NCI-H1105 treated with DMSO at 0.1 percent for 48 hours (cell line): Measurements from ENCODE around the gene DLX3.
A peak's percentile ranks its signal among the peaks of the same experiment; 100 is the strongest.
"Not testable (repeated sequence)": the region's sequence is repeated elsewhere in the genome, so short reads cannot be mapped to it uniquely, and the experiment has no call there.

ENCODE experiments used
- DNase-seq: peaks from one replicate; lab custom pipeline; 2025; lab: John Stamatoyannopoulos, UW

The DLX3 gene

DNA sequence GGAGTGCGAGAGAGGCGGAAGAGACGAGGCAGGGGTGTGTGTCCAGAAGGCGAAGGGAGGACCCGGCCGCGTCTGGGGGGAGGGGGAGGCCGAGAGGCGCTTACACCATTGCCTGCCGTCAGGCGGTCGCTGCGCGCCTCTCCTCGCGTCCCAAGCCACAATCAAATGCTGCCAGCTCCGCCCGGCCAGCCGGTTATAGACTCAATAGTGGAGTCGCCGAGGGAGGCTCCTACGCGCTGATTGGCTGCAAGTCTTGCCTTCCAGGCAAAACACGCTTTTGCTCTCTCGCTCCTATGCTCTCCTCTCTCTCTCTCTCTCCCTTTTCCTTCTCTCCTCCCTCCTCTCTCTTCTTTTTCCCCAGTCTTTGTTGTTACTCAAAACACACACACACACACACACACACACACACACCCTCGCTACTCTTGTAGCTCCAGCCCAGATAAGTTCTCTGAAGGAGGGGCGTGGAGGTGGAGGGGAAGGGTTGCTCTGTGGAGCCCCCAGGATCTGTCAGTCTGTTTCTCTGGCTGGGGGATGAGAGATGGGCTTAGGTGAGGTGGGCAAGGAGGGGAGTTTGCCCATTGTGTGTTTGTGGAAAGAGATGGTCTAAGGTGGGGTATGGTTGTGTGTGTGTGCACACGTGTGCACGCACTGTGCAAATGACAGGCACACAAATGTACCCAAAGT, at the start of gene DLX3:
Gene DLX3 (minus strand): TSS at position 170 of the 684 bp plus-strand sequence. CDS start 226 bp downstream, outside the sequence.
- DNase-seq: peak; percentile 82

DNA sequence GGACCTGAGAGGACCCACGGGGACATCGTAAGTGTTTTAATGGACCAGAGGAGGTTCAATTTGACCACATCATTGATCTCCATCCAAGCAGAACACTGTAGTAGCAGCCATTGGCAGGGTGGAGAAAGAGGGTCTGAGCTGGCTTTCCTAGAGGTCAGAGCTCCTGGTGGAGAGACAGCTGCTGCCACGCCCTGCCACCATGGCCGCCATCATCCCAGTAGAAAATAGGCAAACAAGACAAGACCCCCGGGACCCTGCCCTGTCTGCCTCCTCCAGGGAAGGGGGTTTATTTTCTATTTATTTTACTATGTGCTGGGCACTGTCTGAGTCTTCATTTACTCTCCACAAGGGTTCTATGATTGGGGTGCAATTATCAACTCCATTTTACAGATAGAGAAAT, 49.5 kb upstream of the DLX3 start:
- DNase-seq: no peak

DNA sequence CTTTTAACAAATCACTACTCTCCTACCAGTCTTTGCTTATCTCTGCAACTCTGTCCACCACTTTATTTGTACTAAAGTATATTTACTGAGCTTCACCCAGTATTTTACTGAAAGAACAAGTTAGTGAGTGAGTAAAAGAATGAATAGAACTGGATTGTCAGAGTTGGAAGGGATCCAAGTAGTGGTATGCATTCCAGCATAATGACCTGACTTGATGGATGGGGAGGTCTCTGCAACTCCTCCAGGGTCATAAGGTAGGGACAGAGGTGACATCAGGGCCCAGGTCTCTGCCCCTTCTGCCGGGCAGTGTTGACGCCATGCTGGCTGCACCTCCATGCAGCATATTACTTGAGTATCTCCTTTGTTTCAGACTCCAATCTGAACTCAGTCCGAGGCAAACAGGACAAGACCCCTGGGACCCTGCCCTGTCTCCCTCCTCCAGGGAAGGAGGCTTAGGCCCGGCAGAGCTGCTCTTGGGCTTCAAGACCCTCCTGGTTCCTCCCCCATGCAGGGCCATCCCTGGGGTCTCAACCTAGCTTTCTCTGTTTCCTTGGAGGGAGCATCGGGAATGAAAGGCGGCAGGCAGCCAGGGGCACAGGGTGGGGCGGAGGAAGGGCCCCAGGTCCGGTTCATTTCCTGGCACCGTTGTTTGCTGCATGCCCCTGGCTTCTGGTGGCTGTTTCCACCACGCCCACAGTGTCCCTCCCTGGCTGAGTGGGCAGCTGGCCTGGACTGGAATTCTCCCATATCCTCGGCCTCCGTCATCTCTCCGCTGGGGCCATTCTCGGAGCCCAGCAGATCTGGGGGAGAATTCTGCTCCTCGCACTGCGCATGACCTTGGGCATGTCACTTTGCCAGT, 48.5 kb upstream of the DLX3 start:
- no peak for DNase-seq

DNA sequence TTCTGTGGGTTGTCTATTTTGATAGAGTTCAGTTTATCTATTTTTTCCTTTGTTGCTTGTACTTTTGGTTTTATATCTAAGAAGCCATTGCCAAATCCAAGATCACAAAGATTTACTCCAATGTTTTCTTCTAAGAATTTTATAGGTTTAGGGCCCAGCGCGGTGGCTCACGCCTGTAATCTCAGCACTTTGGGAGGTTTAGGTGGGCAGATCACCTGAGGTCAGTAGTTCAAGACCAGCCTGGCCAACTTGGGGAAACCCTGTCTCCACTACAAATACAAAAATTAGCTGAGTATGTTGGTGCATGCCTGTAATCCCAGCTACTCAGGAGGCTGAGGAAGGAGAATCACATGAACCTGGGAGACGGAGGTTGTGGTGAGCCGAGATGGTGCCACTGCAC, 47.2 kb upstream of the DLX3 start:
- no peak for DNase-seq

DNA sequence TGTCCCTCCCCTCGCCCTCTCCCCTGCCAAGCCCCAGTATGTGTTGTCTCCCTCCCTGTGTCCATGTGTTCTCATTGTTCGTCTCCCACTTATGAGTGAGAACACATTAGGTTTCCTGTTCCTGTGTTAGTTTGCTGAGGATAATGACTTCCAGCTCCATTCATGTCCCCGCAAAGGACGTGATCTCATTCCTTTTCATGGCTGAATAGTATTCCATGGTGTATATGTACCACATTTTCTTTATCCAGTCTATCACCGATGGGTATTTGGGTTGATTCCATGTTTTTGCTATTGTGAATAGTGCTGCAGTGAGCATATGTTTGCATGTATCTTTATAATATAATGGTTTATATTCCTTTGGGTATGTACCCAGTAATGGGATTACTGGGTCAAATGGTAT, 45.5 kb upstream of the DLX3 start:
- DNase-seq: not testable (repeated sequence)

DNA sequence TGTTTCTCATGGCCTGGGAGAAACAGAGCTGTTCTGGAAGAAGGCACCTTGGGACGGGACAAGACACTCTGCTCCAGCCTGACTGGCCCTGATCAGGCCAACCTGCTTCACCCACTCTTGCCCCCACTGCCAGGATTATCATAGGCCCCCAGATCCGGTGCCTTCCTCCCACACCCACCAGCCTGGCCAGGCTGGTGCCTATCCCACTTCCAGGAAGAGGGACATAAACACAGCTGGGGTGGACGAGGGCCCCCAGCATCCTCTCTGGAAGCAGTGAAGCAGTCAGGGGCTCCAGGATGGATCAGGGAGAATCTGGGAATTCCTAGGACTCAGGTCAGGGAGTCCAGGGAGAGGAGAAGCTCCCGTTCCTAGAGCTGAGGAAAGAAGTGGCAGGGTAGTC, 44.0 kb upstream of the DLX3 start:
- DNase-seq: no peak

DNA sequence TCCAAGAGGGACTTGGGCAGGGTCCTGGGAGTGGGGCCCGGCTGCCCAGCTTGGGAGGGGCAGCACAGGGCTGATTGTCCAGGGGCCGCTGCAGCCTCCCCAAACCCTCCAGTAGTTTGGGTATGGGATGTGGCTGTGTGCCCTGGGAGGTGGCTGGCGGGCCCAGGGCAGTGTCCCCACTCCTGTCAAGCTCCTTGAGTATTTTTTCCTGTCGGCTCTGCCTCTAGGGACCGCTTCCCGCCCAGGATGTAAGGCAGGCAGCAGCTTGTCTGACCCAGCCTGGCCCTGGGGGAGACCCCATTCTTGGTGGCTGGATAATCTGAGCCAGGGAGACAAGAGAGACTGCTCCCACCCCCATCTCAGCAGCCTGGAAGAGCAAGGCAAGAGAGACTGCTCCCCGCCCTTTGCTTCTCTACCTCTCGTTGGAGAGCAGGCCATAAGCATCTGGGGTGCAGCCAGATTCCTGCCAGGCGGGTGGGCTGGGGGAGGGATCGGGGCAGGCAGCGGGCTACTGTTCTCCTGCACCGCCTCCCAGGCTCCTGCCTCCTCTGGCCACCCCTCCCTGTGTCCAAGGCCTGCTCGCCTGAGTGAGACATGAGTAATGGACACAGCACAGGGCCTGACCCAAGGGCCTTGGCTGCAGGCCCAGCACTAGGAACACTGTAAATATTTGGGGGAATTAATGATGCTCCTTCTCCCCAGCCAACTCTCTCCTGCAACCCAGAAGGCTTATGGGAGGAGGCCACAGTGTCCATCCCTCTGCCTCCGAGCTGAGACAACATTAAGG, 42.5 kb upstream of the DLX3 start:
- DNase-seq: no peak

DNA sequence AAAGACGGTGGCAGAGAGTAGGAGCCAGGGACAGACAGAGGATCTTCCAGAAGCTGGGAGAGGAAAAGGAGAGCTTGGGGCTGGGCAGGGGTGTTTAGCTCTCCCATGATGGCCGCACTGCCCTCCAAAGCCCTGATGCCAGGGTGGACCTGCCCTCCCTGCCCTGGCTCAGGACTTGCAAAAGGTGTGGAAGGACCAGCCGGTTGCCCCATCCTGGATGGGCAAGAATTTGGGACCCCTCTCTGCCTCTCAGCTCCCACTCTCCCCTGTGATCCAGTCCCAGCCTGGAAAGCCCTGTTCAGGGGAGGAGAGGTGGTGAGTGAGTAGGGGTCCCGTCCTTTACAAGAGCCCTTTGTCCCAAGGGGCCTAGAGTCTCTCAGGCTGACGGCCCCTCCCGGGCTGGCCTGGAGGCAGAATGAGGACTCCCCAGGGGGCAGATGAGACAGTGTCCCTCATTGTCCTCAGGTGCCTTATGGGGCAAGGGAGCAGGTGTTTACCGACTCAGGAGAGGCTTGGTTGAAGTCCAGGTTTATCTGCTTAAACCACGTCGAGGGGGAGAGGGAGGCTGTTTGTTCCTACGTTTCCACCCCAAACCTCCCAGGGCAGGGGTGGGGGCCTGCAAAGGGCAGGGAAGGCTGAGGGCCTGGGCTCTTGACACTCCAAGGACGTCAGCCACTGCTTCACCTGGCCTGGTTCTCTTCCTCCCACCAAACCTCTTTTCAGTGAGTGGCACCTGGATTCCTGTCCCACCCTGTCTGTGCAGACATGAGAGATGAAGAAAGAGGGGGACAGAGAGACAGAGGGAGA, 41.6 kb upstream of the DLX3 start:
- no peak for DNase-seq

DNA sequence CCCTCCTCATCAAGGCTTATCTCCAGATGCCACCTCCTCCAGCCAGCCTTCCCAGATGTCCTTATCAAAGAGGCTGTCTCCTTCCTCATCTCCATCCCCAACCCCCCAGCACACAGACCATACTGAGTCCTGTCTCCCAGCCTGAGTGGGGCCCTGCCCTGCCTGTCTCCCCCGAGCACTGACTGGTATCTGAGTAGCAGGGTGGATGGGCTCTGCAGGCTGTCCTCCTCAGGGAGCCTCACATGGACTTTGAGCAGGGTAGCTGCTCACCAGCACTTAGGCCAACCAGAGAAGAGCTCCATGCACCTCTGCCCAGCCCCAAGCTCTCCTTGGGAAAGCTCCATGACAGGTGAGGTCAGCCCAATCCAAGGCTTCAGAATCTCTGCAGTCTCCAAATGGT, 40.9 kb upstream of the DLX3 start:
- no peak for DNase-seq

DNA sequence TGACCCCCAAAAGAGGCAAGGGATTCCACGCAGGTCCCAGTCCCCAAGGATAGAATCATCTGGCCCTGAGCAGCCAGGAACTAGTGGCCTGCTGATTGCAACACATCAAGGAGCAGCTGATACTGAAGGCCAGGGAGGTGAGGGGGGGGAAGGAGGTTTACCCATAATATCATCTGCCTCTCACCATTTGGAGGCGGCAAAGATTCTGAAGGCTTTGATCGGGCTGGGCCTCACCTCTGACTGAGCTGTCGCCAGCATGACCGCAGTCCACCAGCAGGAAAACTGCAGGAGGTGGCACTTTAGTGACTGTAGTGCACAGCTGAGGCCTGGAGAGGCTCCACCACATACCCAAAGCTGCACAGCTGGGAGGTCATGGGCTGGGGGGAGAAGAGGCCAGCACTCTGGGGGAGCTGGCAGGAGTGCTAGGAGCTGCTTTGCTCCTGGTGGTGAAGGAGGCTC, 40.4 kb upstream of the DLX3 start:
- DNase-seq: no peak

DNA sequence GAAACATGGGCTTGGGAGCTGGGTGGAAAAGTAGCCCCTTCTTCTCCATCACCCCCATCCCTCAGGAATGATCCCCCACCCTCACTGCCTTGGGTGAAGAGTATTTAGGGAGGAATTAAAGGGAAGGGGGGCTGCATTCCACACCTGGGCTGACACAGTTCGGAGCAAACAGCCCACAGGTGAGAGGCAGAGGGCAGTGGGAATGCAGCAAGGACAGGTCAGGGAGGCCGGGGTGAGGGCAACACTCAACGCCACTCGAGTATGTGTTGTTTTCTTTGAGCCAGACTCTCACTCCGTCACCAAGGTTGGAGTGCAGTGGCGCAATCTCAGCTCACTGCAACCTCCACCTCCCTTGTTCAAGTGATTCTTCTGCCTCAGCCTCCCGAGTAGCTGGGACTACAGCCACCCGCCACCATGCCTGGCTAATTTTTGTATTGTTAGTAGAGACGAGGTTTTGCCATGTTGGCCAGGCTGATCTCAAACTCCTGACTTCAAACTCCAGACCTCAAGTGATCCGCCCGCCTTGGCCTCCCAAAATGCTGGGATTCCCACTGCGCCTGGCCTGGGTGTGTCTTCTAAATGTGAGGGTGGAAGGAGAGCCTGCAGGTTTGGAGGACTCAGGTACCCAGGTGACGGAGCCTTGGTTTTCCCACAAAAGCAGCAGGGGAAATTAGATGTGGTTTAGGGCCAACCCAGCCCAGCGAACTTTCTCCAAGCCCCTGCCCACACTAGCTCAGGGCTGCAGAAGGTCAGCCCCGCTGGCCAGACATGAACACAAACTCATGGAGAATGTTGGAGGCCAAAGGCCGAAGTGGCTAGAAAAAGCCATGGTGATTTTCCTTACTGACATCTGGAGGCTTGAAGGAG, 39.7 kb upstream of the DLX3 start:
- DNase-seq: no peak

DNA sequence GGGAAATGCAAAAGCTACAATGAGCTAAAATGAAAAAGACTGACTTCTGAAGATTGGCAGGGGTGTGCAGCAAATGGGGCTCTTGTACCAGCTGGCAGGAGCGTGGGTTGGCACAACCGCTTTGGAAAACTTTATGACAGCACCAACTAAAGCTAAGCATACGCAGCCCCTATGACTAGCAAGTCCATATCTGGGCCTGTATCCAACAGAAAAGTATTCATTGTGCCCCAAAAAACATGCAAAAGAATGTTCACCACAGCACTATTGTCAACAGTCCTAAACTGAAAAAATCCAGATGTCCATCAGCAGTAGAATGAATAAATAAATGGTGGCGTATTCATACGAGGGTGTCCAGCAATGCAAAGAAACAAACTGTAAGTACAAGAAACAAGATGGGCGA, 38.3 kb upstream of the DLX3 start:
- no peak for DNase-seq

DNA sequence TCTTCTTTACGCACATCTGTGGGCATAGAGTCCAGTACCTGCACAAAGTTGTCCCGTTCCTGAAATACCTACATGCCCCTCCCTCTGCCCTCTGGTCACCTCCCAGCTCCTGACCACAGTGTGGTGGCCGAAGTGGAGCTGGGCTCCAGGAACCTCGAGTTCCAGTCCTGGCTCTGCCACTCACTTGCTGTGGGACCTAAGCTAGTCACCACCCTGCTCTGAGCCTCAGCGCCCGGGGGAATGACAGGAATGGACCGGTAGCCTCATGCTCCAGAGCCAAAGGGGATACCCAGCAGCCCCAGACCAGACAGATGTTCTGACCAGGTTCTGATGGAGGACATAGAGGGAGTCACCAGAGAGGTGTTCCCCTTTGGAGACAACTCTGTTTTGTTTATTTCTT, 34.2 kb upstream of the DLX3 start:
- DNase-seq: no peak

DNA sequence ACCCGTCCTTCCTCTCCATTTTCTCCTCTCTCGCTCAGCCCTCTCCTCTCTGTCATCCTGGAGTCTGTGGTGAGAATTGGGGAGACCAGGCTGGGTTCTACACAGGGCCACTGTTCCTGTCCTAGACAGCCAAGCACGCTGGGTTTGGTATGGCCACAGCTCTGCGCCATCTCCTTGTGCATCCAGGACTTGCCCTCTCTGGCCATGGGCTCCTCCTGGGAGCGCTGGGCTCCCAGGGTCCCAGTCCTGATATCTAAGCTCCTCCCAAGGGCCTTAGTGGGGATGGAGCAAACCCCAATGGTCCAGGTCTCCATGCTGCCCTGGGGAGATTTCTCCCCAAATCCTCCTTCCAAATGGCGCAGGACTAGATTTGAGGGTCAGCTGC, 33.7 kb upstream of the DLX3 start:
- DNase-seq: no peak

DNA sequence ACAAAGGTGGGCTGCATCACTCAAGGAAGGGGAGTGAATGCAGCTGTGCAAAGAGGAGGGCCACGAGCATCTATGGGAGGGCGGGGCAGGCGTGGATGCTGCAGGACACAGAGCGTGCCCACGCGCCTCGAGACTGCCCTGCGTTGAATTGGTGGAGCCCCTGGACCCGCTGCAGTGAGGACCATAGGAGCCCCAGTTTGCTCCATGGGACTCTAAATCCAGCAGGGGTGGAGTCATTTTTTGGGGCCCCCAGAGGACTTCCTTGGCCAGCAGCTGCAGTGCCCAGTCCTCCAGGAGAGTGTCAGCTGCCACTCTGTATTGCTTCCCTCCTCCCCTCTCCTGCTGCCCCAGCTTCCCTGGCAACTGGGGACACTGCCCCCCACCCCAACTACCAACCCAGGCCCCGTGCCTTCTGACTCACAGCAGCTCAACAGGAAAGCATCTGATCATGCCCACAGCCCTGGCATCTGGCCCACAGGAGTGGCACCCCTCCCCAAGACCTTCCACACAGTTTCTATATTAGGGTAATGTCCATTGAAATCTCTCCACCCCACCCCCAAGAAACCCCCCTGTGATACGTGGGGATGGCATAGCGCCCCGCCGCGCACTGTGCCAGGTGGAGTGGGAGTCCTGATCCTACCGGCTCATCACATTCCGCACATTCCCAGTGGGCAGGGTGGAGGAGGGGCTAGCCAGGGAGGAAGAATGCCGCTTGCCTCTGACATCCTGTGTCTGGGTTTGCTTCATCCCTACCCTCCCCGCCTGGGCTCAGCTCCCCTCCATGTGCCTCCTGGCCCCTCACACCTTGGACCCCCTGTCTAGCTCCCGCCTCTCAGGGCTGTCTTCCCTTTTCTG, 33.1 kb upstream of the DLX3 start:
- DNase-seq: no peak

DNA sequence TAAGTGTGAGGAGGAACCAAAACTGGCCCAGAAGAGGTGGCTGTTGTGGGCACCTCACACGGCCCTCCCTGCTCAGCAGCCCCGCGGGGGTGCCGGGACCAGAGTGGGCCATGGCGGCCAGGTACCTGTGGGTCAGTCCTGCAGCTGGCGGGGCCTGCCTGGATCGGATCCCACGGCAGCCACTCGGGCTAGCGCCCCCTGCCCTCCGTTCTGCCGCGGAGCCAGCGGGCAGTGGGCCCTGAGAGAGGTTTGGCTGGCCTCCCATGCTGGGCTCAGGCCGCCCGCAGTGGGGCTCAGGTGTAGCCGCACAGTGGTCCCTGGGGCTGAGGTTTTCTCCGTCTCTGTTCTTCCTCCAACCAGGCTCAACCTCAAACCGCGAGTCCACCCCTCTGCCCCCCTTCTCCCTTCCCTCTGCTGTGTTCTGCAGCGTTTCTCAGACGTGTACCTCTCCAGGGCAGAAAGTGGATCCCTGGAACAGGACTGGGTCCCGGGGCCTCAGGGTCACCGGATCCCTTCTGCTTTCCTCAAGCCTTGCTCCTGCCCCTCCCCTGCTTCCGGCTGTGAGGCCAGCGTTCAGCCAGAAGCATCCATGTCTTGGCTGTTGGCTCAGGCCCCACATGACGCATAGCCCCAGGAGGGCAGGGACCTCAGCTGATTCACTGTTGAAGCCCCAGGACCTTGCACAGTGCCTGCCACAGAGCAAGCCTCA, 32.3 kb upstream of the DLX3 start:
- no peak for DNase-seq

DNA sequence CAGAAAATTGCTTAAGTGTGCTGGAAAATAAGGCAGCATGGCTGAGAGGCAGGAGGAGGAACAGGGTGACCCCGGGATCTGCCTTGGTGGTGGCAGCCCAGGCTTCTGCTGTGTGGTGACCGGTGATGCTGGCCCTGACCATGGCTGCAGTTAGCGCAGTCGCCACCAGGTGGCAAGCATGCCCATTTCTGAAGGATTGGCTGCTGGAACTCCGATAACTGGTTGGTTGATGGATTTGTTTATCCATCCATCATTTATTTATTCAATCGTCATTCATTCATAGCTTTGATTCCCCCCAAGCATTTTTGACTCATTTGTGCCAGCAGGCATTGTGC, 31.8 kb upstream of the DLX3 start:
- DNase-seq: peak; percentile 50

DNA sequence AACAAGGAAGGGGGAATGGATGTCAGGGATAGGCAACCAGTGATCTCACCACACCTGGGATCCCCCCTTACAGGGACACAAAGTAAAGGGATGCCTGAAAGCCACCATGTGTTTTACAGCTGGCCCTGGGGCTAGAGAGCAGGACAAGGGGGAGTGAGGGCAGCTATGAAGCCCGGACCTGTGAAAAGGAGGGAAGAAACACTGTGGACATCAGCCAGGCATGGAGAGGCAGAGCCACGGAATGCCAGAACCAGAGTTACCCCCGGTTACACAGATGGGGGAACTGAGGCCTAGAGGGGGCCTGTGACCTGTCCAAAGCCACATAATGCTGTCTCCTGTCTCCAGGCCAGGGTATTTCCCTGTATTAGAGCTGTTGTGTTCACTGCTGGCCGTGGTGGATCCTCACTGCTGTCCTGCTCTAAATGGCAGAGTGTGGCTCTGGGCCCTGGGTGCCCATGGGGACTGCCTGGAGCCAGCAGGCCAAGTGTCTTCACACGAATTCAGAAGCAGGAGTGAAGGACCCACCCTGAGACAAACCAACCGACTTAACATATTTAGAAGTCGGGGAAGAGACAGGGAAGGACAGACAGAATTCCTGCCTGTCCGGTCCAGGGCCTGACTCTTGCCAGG, 31.1 kb upstream of the DLX3 start:
- no peak for DNase-seq

DNA sequence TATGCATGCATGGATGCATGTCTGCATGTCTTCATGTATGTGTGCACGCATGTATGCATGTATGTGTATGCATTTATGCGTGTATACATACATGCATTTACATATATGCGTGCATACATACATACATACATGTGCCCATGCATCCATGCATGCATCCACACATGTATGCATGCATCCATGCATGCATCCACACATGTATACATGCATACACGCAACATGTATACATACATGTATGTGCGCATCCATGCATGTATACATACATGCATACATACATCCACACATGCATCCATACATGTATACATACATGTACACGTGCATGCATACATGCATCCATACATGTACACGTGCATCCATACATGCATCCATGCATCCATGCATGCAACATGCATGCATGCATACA, 29.8 kb upstream of the DLX3 start:
- no peak for DNase-seq
